ENCODE results near the gene CYTIP. TPM values are rescaled to one million over a fixed set of nuclear protein-coding genes. Genes with fewer than 3 reads are reported as not detected.
A peak's percentile ranks its signal among the peaks of the same experiment; 100 is the strongest.

The CYTIP gene
- total RNA-seq, 1 donor from 2014 or later: 40.5 TPM

DNA sequence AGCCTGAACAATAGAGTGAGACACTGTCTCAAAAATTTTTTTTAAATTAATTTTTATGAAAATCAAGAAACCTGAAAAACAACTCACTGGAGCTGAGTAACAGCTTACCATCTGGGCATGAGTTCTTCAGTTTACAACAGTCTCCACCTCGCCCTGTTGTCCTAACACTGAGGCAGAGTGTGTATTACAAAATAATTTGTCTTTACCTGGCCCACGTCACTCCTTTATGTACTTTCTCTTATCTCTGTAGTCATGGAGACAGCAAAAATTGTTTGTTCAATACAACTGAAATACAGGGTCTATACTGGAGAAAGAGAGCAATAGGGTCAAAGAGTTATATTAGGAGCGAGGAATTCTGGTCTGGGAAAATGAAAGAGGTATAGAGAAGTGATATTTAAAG lies 48.1 kb downstream of the CYTIP start:
- intact Hi-C loops (cut with DNase I): no loop called here
- Histone ChIP-seq H3K4me3 (no peak overlapping the region), H3K4me1 (no peaks in the 10 kb centered on the region), H3K9me3 (no peaks in the 10 kb centered on the region), H3K36me3 (no peaks in the 10 kb centered on the region), H3K27me3 (ENCODE audit: low read depth) (no peaks in the 10 kb centered on the region), H3K27ac (no peak overlapping the region)
- ATAC-seq (peak; percentile 75 to 84), DNase-seq (no peak)
- TF ChIP-seq, protein P1, sequence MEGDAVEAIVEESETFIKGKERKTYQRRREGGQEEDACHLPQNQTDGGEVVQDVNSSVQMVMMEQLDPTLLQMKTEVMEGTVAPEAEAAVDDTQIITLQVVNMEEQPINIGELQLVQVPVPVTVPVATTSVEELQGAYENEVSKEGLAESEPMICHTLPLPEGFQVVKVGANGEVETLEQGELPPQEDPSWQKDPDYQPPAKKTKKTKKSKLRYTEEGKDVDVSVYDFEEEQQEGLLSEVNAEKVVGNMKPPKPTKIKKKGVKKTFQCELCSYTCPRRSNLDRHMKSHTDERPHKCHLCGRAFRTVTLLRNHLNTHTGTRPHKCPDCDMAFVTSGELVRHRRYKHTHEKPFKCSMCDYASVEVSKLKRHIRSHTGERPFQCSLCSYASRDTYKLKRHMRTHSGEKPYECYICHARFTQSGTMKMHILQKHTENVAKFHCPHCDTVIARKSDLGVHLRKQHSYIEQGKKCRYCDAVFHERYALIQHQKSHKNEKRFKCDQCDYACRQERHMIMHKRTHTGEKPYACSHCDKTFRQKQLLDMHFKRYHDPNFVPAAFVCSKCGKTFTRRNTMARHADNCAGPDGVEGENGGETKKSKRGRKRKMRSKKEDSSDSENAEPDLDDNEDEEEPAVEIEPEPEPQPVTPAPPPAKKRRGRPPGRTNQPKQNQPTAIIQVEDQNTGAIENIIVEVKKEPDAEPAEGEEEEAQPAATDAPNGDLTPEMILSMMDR (IDR thresholded peaks at IDR 0.05): no peak

DNA sequence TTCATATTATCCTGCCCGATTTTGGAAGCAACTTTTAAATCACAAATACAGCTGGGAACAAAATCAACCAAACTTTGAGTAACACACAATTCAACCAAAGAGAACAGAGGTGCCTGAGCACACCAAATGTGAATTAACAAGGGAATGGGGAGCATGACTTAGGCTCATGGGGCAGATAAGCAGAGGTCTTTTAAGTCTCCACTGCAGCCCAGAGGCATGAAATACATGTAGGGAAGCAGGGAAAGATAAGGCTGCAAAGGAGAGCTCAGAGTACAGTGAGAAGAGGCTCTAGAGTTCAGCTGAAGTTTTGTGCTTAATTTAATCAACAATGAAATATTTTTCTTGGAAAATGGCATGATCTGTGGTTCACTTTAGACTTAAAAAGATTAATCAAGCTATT lies 49.0 kb downstream of the CYTIP start:
- H3K36me3 ChIP-seq: no peaks in the 10 kb centered on the region
- DNase-seq (no peak), ATAC-seq (no peak)
- no peak overlapping the region for H3K4me3 ChIP-seq
- intact Hi-C loops (cut with DNase I): no loop called here
- H3K9me3 ChIP-seq: no peaks in the 10 kb centered on the region
- H3K27ac ChIP-seq: no peak overlapping the region
- no peaks in the 10 kb centered on the region for H3K27me3 ChIP-seq (ENCODE audit: low read depth)
- H3K4me1 ChIP-seq: no peaks in the 10 kb centered on the region
- TF ChIP-seq, protein P1 (IDR thresholded peaks at IDR 0.05): no peak

DNA sequence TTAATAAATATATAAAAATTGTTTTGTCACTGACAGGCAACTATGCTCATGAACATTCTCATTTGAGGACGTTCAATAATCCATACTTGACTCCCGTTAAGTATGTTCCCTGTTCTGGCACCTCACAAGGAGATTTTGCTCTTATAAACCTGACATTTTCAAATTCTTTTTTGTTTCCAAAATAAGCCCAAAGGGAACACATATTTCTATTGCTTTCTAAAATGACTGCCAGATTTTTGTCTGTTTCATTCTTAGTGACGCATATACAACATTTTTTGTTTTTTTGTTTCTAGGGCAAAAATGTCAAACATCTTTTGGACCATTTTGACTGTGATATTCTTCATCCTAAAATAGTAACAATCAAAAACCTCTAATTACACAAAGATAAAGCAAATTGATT lies 50.5 kb downstream of the CYTIP start:
- no peaks in the 10 kb centered on the region for H3K9me3 ChIP-seq
- DNase-seq (no peak), ATAC-seq (no peak)
- no peaks in the 10 kb centered on the region for H3K27me3 ChIP-seq (ENCODE audit: low read depth)
- intact Hi-C loops (cut with DNase I): no loop called here
- TF ChIP-seq, protein P1 (IDR thresholded peaks at IDR 0.05): no peak
- no peaks in the 10 kb centered on the region for H3K4me1 ChIP-seq
- no peak overlapping the region for H3K27ac ChIP-seq
- H3K36me3 ChIP-seq: no peaks in the 10 kb centered on the region
- H3K4me3 ChIP-seq: no peak overlapping the region

DNA sequence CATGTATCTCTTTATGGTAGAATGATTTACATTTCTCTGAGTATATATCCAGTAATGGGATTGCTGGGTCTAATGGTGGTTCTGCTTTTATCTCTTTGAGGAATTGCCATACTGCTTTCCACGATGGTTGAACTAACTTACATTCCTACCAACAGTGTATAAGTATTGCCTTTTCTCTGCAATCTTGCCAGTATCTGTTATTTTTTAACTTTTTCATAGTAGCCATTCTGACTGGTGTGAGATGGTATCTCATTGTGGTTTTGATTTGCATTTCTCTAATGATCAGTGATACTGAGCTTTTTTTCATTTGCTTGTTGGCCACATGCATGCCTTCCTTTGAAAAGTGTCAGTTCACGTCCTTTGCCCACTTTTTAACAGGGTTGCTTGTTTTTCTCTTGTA lies 55.1 kb downstream of the CYTIP start:
- intact Hi-C loops (cut with DNase I): no loop called here
- H3K4me3 ChIP-seq: no peak overlapping the region
- no peak for ATAC-seq
- H3K9me3 ChIP-seq: no peaks in the 10 kb centered on the region
- TF ChIP-seq, protein P1 (IDR thresholded peaks at IDR 0.05): no peak
- H3K27ac ChIP-seq: no peak overlapping the region
- H3K27me3 ChIP-seq (ENCODE audit: low read depth): no peaks in the 10 kb centered on the region
- DNase-seq: no peak
- no peaks in the 10 kb centered on the region for H3K4me1 ChIP-seq
- H3K36me3 ChIP-seq: no peaks in the 10 kb centered on the region

DNA sequence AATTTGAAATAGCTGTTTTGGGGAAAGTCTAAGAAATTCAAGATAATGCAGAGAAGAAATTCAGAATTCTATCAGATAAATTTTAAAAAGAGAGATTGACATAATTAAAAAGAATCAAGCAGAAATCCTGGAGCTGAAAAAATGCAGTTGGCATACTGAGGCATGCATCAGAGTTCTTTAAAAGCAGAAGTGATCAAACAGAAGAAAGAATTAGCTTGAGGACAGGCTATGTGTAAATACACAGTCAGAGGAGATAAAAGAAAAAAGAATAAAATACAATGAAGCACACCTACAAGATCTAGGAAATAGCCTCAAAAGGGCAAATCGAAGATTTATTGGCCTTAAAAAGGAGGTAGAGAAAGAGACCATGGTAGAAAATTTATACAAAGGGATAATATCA lies 57.1 kb downstream of the CYTIP start:
- H3K9me3 ChIP-seq: no peaks in the 10 kb centered on the region
- DNase-seq (no peak), ATAC-seq (no peak)
- TF ChIP-seq, protein P1 (IDR thresholded peaks at IDR 0.05): no peak
- H3K27ac ChIP-seq: no peak overlapping the region
- H3K36me3 ChIP-seq: no peaks in the 10 kb centered on the region
- H3K4me1 ChIP-seq: no peaks in the 10 kb centered on the region
- H3K27me3 ChIP-seq (ENCODE audit: low read depth): no peaks in the 10 kb centered on the region
- H3K4me3 ChIP-seq: no peak overlapping the region
- intact Hi-C loops (cut with DNase I): no loop called here

DNA sequence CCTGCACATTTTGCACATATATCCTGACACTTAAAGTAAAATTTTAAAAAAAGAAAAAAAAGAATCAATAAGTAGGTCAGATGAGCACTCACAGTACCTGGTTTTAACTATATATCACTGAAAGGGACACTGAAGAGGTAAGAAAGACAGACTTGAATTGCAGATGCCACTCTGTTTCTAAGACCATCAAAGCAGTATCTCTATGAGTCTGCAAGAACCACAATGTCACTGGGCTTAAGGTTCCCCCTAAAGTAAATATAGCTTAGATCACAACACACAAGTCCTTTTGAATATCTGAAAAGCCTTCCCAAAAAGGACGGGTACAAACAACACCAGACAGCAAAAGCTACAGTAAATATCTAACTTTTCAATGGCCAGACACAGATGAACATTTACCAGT lies 57.6 kb downstream of the CYTIP start:
- no peak for DNase-seq
- H3K4me1 ChIP-seq: no peaks in the 10 kb centered on the region
- H3K27me3 ChIP-seq (ENCODE audit: low read depth): no peaks in the 10 kb centered on the region
- no peak overlapping the region for H3K27ac ChIP-seq
- TF ChIP-seq, protein P1 (IDR thresholded peaks at IDR 0.05): no peak
- no peaks in the 10 kb centered on the region for H3K9me3 ChIP-seq
- ATAC-seq: no peak
- no peaks in the 10 kb centered on the region for H3K36me3 ChIP-seq
- H3K4me3 ChIP-seq: no peak overlapping the region
- intact Hi-C loops (cut with DNase I): no loop called here

All from lower lobe of right lung (tissue), 2 donors.